ENCODE data around the gene FAM83C. TPM values are rescaled to one million over a fixed set of nuclear protein-coding genes. Genes with fewer than 3 reads are reported as not detected.

FAM83C gene
- polyA plus RNA-seq, 2 of the 4 experiments (the other 2 are of a cell fraction) = not detected

GRCh38 chr20:35294293-35294685 lies 2.1 kb upstream of the FAM83C start:
- H3K4me2 ChIP-seq = no peak overlapping the region
- DNase-seq (ENCODE audit: low read depth in 1 of 2, low spot score in 1 of 2) = no peak
- no peak overlapping the region for H3K4me3 ChIP-seq
- peaks cover 4% of the 10 kb centered on the region; the same call in 1 of the 3 replicates for H3K4me1 ChIP-seq
- no peaks in the 10 kb centered on the region for H3K9me3 ChIP-seq
- no peak for FAIRE-seq
- ATAC-seq = no peak
- 51% methylated on average over 5 of the region's 5 CpGs for WGBS (ENCODE audit: missing lambda C conversion rate)
- CTCF ChIA-PET = interaction anchor here (0.7 to 10.6 kb wide), 4 partner anchors 10 to 198 kb away, joined by 3 to 138 read pairs (median 3); partner anchors contain the start of gene EIF6
- H3K27ac ChIP-seq = no peak overlapping the region
- no peak for TF ChIP-seq HOXB5 (CRISPR knock-in tag; IDR thresholded peaks at IDR 0.05)
- TF ChIP-seq ZSCAN20 (CRISPR knock-in tag; IDR thresholded peaks at IDR 0.05) = no peak
- TF ChIP-seq RARB (CRISPR knock-in tag; IDR thresholded peaks at IDR 0.05) = no peak
- TF ChIP-seq, protein P1, sequence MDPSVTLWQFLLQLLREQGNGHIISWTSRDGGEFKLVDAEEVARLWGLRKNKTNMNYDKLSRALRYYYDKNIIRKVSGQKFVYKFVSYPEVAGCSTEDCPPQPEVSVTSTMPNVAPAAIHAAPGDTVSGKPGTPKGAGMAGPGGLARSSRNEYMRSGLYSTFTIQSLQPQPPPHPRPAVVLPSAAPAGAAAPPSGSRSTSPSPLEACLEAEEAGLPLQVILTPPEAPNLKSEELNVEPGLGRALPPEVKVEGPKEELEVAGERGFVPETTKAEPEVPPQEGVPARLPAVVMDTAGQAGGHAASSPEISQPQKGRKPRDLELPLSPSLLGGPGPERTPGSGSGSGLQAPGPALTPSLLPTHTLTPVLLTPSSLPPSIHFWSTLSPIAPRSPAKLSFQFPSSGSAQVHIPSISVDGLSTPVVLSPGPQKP (IDR thresholded peaks at IDR 0.05; ENCODE audit: low read depth, low read length) = no peak
- POLR2A ChIA-PET = no interaction called here

- H3K4me1 ChIP-seq = peaks cover 4% of the 10 kb centered on the region; the same call in 1 of the 3 replicates
- TF ChIP-seq HDAC2 (IDR thresholded peaks at IDR 0.05) = no peak
- no peak for TF ChIP-seq TFCP2L1 (CRISPR knock-in tag; IDR thresholded peaks at IDR 0.05)
- TF ChIP-seq SREBF2 (IDR thresholded peaks at IDR 0.05) = no peak
- no peak for TF ChIP-seq FOXS1 (CRISPR knock-in tag; IDR thresholded peaks at IDR 0.05)
- no peaks in the 10 kb centered on the region for H3K9me3 ChIP-seq
- no peak overlapping the region for H3K4me2 ChIP-seq
- WGBS (ENCODE audit: missing lambda C conversion rate) = 89% methylated on average over 19 of the region's 19 CpGs
- ChIA-PET POLR2A (no interaction called here), CTCF (interaction anchor here (0.7 to 10.6 kb wide), 5 partner anchors 9 to 198 kb away, joined by 3 to 138 read pairs (median 3); partner anchors contain the start of gene EIF6)
- FAIRE-seq (no peak), DNase-seq (ENCODE audit: low read depth in 1 of 2, low spot score in 1 of 2) (no peak), ATAC-seq (no peak)
- no peak overlapping the region for H3K4me3 ChIP-seq
- H3K27ac ChIP-seq = no peak overlapping the region
Observed at GRCh38 chr20:35293303-35294292, 1.4 kb upstream of the FAM83C start.

GRCh38 chr20:35292504-35293285 lies 470 bp upstream of the FAM83C start:
- ChIA-PET CTCF (interaction anchor here (0.5 to 10.6 kb wide), 3 partner anchors 13 to 35 kb away, joined by 3 to 138 read pairs (median 3); no protein-coding TSS in a partner anchor), POLR2A (no interaction called here)
- WGBS (ENCODE audit: missing lambda C conversion rate) = 65% methylated on average over 23 of the region's 23 CpGs
- Histone ChIP-seq H3K27ac (no peak overlapping the region), H3K4me2 (no peak overlapping the region), H3K4me3 (no peak overlapping the region), H3K9me3 (no peaks in the 10 kb centered on the region), H3K4me1 (peaks cover 4% of the 10 kb centered on the region; the same call in 1 of the 3 replicates)
- TF ChIP-seq HDAC2 (IDR thresholded peaks at IDR 0.05) = no peak
- TF ChIP-seq HEYL (CRISPR knock-in tag; IDR thresholded peaks at IDR 0.05) = no peak
- no peak for TF ChIP-seq RNF2 (IDR thresholded peaks at IDR 0.05; ENCODE audit: borderline replicate concordance, low read depth)
- no peak for TF ChIP-seq EP300 (IDR thresholded peaks at IDR 0.05)
- no peak for TF ChIP-seq HOXA7 (CRISPR knock-in tag; IDR thresholded peaks at IDR 0.05)
- TF ChIP-seq MAFK (IDR thresholded peaks at IDR 0.05; ENCODE audit: partially characterized antibody) = no peak
- TF ChIP-seq TFCP2L1 (CRISPR knock-in tag; IDR thresholded peaks at IDR 0.05) = no peak
- ATAC-seq = no peak
- no peak for FAIRE-seq
- DNase-seq (ENCODE audit: low read depth in 1 of 2, low spot score in 1 of 2) = no peak

- no peak for TF ChIP-seq FOXS1 (CRISPR knock-in tag; IDR thresholded peaks at IDR 0.05)
- TF ChIP-seq POLR2A (IDR thresholded peaks at IDR 0.05; ENCODE audit: low read length) = no peak
- TF ChIP-seq CBX8 (IDR thresholded peaks at IDR 0.05) = no peak
- no peak for TF ChIP-seq ZFP36 (IDR thresholded peaks at IDR 0.05; ENCODE audit: borderline replicate concordance, partially characterized antibody)
- TF ChIP-seq EHF (CRISPR knock-in tag; IDR thresholded peaks at IDR 0.05) = no peak
- no peak for TF ChIP-seq HOXB5 (CRISPR knock-in tag; IDR thresholded peaks at IDR 0.05)
- TF ChIP-seq, protein P2, sequence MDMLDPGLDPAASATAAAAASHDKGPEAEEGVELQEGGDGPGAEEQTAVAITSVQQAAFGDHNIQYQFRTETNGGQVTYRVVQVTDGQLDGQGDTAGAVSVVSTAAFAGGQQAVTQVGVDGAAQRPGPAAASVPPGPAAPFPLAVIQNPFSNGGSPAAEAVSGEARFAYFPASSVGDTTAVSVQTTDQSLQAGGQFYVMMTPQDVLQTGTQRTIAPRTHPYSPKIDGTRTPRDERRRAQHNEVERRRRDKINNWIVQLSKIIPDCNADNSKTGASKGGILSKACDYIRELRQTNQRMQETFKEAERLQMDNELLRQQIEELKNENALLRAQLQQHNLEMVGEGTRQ (IDR thresholded peaks at IDR 0.05) = no peak
- TF ChIP-seq TP53 (CRISPR knock-in tag; IDR thresholded peaks at IDR 0.05) = no peak
- TF ChIP-seq RNF2 (IDR thresholded peaks at IDR 0.05; ENCODE audit: borderline replicate concordance, low read depth) = no peak
- TF ChIP-seq, protein P3, sequence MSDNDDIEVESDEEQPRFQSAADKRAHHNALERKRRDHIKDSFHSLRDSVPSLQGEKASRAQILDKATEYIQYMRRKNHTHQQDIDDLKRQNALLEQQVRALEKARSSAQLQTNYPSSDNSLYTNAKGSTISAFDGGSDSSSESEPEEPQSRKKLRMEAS (IDR thresholded peaks at IDR 0.05) = no peak
- TF ChIP-seq KDM1A (IDR thresholded peaks at IDR 0.05; ENCODE audit: low read depth) = no peak
- no peak for TF ChIP-seq CHD2 (IDR thresholded peaks at IDR 0.05; ENCODE audit: low read length, partially characterized antibody)
- ATAC-seq (no peak; a peak in 1 of 6 replicates), DNase-seq (ENCODE audit: low read depth in 1 of 2, low spot score in 1 of 2) (no peak), FAIRE-seq (no peak)
- no peak overlapping the region for H3K27ac ChIP-seq
- CTCF ChIA-PET = interaction anchor here (1.2 to 10.6 kb wide), 5 partner anchors 8 to 147 kb away, joined by 3 to 138 read pairs (median 9); partner anchors contain the start of gene GDF5
- H3K4me3 ChIP-seq = no peak overlapping the region
- POLR2A ChIA-PET = no interaction called here
- H3K9me3 ChIP-seq = no peaks in the 10 kb centered on the region
- H3K4me1 ChIP-seq = peaks cover 5% of the 10 kb centered on the region
- 76% methylated on average over 7 of the region's 7 CpGs for WGBS (ENCODE audit: missing lambda C conversion rate)
- no peak overlapping the region for H3K4me2 ChIP-seq
Observed at GRCh38 chr20:35290887-35291417, 1.3 kb downstream of the FAM83C start.

Data from A549 (cell line).